Measurements from ENCODE around the gene NCLN.
"Not testable (repeated sequence)": the region's sequence is repeated elsewhere in the genome, so short reads cannot be mapped to it uniquely, and the experiment has no call there.

The NCLN gene

DNA sequence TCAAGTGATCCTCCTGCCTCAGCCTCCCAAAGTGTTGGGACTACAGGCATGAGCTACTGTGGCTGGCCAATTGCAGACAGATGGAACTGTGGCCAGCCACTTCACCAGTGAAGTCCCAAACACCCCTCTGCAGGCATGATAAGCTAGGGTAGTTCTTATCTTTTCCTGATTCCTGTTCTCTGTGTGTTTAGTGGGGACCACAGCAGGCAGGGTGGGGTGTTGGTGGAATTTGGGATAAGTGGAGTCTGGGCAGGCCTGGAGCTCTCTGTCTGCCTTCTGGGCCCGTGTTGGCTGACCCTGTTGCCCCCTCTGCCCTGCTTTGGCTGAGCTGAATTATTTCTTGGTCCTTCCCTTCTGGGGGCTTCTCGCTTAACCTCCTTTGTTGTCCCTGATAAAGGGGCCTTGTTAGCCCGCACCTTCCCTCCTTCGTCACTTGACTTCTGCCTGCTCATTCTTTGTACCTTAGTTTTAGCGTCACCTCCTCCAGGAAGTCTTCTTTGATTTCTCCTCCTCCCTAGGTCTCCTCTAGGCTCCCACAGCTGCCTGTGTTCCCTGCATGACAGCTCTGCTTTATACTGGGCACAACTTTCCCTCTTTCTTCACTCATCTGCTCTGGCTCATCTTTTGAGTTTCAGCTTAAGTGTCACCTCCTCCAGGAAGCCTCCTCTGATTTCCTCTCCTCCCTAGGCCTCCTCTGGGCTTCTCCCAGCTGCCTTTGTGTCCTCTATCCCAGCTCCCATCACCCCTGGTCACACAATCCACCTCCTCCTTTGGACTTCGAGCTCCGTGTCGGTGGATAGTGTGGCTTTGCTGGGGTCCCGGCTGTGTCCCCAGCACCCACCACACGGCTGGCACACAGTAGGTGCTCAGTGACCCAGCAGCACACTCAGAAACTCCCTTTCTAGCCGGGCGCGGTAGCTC lies 1.7 kb upstream of the NCLN start:
- DNase-seq (ENCODE audit: low read depth) = no peak

DNA sequence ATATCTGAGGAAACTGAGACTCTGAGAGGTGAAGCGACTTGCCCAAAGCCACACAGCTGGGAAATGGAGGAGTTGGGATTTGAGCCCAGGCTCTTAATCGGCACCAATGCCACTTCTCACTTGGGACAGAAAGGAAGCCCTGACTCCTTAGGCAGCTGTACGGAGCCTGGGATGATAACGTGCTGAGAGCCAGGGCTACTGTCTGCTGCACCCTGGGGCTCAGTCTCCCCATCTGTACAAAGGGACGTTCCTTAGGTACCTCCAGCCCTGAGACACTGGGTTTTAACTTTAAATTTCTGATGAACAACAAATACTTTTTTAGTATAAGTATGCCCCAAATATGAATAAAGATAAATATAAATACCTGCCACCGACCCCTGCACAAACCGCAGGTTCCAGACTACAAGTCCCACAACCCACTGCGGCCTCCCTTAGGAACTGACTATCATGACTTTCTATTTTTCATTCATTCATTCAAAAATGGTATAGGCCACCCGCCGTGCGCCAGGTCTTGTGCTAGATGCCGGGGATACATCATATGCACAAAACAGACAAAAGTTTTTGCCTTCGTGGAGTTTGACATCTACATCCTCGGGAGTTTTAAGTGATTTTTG lies 776 bp upstream of the NCLN start:
- peak; percentile 35 for DNase-seq (ENCODE audit: low read depth)

DNA sequence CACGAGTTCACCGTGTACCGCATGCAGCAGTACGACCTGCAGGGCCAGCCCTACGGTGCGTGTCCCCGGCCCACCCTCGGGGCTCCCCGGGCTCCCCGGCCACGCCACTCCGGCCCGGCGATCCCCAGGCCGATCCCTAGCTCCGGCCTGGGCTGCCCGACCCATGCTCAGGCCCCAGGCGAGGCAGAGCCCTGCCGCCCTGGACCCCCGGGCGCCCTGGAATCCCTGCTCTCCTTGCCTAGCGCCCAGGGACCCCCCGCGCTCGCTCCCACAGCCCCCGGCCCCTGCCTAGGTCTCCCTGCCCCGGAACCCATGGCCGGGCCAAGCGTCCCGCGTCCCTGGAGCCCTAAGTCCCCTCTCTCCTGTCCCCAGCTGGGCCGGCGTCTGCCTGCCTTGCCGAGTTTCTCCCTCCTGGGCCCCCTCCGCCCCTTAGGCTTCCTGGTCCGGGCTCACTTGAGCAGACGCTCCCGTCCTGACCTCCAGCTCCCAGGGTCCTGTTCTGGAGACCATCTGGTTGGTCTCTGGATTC lies 494 bp downstream of the NCLN start:
- no peak for DNase-seq (ENCODE audit: low read depth)

DNA sequence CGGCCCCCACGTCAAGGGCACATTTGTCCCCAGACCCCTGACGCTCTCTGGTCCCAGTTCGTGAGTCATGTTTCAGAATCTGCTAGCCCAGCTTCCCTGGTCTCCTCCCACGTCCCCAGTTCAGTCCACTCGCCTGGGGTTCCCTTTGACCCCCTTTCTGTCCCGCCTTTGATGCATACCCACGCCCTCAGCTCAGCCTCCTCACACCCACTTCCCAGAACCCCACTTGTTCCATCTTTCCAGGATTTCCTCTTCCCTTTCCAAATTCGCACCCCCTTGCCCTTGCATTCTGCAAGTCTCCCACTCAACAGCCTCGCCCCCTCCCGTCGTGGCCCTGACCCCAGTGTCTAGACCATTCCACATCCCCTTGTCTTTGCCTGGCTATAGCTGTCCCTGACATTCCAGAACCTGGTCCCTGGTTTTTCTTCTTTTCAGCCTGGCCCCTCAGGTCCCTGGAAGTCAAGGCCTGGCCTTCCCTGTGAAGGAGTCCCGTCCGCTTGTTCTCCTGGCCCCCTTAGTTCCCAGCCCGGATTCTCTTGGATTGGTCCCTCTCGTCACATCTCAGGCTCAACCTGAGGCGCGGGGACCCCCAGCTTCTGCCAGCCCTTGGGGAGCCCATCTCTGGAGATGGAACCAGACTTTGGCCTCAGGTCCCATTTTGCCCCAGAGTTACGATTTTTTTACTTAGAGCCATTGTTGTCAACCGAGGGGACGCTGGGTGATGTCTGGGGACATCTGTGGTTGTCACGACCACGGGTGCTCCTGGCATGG lies 1.3 kb downstream of the NCLN start:
- DNase-seq (ENCODE audit: low read depth) = no peak

DNA sequence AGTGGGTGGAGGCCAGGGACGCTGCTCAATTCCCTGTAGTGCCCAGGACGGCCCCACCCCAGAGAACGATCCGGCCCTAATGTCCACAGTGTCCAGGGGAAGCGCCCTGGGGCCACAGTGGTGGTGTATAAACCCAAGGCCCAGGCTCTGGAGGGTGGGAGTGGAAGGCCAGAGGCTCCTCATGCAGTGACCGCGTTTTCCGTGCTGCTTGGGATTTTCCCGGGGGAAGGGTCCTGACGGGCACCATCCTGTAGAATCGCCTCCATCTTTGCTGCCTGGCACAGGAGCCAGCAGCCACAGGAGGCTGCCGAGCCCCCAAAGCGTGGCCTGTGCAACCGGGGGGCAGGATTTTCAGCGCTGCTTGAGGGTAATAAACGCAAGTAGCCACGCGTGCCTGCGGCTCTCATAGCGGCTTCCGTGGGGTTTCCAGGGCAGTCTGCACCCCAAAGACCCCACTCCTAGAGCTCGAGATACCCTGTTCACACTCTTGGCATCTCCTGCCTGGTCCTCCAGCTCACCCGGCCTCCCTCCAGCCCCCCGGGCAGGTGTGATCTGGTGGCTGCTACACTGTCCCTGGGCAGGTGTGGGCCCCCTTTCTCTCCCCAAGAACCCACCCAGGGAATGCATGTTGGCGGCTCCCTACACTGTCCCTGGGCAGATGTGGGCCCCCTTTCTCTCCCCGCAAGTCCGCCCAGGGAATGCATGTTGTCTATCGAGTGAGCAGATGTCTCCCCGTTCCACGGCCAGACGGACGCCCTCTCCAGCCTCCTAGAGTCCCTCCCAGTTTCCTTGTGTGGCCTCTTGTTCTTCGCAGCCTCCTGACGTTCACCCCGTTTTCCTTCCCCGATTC lies 2.2 kb downstream of the NCLN start:
- no peak for DNase-seq (ENCODE audit: low read depth)

DNA sequence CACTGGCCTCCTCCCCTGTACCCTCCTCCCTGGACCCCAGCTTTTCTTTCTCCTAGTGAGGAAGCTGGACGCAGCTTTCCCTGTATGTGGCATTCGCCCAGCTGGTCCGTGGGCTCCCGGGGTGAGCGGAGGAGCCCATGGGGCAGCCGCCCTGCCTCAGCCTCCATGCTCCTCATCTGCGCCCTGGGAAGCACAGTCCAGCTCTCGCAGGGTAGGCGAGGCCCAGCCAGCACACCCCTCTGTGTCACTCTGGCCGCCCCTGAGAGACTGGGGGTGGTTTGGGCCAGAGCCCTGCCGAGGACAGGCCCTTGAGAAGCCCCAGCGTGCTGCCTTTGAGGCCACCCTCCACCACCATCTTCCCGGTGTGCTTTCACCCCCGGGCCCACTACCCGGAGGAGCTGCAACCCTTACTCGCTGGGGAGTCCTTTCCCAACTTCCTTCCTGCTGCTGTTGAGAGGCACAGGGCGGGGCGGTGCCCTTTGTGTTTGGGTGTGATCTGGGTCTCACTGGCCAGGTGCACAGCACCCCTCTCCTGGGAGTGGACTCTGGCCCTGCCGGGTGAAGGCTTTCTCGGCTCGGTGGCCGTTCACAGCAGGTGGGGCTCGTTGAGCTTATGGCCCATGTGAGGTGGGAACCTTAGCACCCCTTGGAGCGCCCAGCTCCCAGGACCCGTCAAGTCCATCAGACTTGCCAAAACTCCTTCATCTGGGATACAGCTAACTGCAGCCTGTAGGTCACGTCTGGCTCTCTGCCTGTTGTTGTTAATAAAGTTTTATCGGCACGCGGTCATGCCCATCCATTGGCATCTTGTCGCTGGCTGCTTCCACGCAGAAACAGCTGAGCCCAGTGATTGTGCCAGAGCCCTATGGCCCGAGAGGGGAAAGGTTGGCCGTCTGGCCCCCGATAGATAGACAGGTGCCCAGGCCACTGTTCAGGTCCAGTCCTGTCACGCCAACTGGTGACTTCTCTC lies 3.2 kb downstream of the NCLN start:
- DNase-seq (ENCODE audit: low read depth) = no peak

DNA sequence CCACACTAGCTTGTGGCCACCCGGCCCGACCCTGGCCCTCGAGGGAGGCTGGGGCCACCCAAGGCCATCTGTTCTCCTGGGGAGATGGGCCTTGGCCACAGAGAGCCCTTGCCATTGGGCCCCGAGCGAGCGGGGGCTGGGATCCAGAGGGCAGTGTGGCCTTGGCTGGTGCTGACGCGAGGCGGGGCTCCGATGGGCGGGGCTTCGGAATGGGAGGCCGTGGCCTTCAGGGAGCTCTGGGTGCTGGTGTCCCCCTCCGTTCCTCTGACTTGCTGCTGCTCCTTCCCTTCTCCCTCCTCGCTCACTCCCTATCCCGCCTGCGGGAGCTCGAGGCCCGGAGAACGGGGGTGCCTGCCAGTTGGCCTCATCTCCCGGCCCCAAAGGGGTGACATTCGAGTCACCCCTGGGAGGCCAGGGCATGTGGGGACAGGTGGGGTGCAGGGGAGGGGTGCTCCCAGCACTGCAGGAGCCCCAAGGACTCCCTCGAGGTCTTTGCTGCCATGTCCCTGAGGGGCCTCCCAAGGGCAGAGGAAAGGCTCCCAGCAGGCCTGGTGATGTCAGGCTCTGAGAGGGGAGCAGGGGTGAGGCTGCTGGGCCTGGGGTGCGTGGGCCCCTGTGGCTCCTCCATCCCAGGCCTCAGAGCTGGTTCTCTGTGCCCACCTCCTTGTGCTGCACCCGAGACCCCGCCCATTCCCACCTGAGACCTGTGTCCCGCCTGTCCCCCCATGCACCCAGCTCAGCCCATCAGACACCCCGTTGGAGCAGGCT lies 4.2 kb downstream of the NCLN start:
- no peak for DNase-seq (ENCODE audit: low read depth)

DNA sequence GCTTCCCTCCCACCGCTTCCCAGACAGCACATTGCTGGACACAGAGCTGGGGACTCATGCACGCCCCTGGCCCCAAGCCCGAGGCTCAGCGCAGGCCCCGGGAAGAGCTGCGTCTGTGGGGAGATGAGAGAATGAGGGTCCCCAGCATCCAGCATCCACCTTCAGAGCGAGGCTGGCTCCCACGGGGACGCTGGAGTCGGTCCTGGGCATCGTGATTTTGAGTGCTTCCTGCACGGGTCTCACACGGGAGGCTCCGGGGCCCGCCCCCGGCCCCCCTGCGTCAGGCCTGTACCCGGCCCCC lies 4.7 kb downstream of the NCLN start:
- DNase-seq (ENCODE audit: low read depth) = no peak

DNA sequence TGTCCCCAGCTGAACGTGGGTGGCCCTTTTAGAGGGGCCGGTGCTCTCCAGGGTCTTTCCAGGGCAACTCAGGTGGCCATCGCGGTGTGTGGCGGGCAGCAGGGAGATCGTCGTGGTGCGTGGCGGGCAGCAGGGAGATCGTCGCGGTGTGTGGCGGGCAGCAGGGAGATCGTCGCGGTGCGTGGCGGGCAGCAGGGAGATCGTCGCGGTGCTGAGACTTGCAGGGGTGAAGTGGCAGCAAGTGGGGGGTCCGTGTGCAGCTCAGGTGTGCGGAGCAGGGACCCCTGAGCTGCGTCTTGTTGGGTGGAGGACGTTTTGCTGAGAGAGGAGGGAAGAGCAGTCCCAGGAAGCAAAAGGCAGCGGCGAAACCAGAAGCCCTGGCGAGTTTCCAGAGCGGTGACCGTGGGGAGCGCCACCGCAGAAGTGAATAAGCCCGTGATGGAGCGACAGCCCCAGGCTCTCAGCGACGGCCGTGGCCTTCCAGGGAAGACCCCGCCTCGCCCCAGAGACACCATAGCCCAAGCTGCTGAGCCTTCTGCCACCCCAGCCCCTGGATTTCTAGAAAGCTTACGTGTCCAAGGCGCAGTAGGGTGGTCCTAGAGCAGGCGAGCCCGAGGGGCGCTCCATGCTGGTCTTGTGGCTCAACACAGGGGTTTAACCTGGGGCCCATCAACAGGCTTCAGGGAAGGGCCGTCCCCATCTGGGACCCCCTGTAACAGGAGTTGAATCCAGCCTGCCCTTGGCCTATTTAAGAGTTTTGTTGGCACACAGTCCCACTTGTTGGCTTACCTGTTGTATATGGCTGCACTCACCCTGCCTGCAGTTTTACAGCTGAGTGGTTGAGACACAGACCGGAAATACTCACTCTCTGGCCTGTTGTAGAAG lies 5.4 kb downstream of the NCLN start:
- DNase-seq (ENCODE audit: low read depth) = no peak

DNA sequence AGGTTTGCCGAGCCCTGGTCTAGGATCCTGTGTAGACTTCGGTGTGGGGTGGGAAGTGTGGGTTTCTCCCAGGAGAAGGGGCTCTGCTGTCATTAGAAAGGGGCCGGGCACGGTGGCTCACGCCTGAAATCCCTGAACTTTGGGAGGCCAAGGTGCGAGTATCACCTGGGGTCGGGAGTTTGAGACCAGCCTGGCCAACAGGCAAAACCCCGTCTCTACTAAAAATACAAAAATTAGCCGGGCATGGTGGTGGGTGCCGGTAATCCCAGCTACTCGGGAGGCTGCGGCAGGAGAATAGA lies 6.0 kb downstream of the NCLN start:
- not testable (repeated sequence) for DNase-seq (ENCODE audit: low read depth)

DNA sequence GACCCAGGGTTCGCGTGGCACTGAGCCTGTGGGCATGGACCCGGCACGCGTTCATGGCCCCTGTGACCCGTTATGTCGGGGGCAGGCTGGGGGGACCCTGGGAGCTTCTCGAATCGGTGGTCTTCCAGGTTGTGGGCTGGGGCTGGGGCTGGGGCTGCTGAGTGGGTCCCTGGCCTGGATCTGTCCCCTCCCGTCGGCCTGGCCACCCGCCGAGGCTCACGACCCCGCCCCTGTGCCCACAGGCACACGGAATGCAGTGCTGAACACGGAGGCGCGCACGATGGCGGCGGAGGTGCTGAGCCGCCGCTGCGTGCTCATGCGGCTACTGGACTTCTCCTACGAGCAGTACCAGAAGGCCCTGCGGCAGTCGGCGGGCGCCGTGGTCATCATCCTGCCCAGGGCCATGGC lies 6.5 kb downstream of the NCLN start:
- DNase-seq (ENCODE audit: low read depth) = no peak

DNA sequence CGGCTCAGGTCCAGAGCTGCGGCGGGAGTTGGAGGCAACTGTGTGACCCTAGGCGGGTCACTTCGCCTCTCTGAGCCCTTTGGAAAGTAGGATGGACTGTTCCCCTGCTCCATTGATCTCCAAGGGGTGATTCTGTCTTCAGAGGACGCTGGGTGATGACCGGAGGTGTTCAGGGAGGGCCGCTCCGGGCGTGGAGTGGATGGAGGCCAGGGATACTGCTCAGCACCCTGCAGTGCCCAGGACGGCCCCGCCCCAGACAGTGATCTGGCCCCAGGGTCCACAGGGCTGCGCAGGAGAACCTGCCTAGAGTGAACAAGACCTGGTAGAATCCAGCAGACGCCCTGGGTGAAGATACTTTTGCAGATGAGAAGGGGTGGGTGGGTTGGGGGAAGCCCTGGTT lies 7.0 kb downstream of the NCLN start:
- DNase-seq (ENCODE audit: low read depth) = no peak

DNA sequence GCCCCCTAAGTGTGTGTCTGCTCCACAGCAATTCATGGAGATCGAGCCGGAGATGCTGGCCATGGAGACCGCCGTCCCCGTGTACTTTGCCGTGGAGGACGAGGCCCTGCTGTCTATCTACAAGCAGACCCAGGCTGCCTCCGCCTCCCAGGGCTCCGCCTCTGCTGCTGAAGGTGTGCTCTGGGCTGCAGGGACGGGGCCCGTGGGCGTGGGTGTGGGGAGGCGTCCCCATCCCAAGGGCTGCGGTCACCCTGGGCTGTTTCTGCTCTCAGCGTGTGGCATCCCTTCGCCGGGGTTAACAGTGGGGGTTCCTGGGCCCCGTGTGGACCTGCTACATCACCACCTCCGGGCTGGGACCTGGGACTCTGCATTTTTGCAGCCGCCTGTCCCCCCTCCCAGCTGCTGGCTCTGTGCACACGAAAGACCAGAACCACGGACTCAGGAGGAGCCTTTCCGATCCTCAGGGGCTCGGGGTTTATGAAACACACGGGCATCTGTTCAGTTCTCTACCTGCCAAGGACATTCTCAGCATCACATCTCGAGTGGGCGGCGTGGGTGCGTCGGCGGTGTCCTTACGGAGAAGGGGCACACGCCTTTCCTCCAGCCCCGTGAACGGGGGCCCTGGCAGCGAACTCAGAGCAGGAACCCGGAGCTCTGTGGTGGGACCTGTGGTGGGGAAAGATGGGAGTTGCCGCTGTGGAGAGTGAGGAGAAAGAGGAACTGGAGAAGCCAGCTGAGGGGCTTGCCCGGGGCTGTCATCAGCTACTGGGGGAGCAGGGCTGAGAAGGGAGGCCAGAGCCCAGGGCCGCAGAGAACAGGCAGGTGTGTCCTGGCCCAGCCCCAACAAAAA lies 7.8 kb downstream of the NCLN start:
- no peak for DNase-seq (ENCODE audit: low read depth)

DNA sequence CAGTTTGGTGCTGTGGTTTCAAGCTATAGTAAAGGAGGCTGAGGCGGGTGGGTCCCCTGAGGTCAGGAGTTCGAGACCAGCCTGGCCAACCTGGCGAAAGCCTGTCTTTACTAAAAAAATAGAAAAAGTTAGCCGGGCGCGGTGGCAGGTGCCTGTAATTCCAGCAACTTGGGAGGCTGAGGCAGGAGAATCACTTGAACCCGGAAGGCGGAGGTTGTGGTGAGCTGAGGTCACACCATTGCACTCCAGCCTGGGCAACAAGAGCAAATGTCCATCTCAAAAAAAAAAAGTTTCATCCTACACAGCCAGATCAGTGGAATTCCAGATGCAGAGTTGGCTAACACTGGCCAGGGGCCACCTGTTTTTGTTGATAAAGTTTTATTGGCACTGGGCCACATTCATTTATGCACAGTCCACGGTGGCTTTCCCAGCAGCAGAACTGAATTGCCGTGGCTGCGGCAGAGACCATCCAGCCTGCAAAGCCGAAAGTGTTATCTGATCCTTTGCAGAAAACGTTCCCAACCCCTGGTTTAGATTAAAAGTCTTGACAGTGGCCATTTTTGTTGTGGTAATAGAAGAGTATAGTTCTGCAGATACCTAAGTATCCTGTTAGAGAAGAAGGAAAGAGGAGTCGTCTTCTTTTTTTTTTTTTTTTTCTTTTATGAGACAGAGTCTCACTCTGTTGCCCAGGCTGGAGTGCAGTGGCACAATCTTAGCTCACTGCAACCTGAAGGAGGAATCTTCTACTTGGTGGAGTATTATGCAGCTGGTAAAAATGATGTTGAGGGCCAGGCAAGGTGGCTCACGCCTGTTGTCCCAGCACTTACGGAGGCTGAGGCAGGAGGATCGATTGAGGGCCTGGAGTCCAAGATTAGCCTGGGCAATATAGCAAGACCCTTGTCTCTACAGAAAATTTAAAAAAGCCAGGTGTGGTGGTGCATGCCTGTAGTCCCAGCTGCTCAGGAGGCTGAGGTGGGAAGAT lies 8.7 kb downstream of the NCLN start:
- DNase-seq (ENCODE audit: low read depth) = no peak

DNA sequence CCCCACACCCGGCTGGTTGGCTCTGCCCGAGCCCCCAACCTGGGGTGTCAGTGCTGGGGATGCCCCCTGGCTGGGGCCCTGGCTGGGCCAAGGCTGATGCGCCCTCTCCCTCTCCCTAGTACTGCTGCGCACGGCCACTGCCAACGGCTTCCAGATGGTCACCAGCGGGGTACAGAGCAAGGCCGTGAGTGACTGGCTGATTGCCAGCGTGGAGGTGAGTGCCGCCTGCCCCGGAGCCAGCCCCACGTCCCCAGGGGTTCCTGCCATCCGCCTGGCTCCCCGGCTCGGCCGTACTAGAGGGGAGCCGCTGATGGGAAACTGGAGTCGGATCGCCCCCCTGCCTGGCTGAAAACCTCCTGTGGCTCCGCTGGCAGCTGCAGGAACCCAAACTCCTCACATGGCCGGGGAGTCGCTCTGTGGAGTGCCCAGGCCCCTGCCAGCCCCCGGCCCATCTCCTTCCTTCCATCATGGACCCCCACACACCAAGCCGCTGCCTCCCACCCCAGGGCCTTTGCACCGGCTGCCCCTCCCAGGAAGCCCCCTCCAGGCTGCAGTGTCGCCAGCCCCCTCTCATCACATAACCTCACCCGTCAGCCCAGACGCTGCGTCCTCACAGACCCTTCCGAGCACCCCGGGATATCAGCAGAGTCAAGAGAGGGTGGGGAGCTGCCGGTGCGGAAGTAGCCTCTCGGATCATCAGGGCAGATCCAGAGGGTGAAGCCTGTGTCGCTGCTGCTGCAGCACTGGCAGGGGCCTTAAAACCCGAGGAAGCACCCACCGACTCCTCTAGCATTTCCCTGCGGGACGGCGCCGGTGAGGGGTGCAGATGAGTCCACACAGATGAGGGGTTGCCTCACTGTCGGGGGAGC lies 10.6 kb downstream of the NCLN start:
- no peak for DNase-seq (ENCODE audit: low read depth)

DNA sequence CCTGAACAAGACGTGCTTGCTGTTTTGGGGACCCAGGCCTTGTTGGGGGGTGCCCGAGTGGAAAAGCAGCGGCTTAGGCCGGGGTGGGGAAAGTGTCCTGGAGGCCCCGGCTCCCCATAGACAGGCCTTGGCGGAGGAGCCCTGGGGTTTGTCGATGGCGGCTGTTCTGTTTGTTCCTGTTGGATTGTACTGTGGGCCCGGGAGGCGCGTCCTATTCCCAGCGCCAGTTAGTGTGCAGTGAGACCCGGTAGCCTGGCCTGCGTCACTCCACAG lies 11.1 kb downstream of the NCLN start:
- no peak for DNase-seq (ENCODE audit: low read depth)
